ENCODE measurements around the gene BCORL1. TPM values are rescaled to one million over a fixed set of nuclear protein-coding genes. Genes with fewer than 3 reads are reported as not detected.

BCORL1 gene, protein sequence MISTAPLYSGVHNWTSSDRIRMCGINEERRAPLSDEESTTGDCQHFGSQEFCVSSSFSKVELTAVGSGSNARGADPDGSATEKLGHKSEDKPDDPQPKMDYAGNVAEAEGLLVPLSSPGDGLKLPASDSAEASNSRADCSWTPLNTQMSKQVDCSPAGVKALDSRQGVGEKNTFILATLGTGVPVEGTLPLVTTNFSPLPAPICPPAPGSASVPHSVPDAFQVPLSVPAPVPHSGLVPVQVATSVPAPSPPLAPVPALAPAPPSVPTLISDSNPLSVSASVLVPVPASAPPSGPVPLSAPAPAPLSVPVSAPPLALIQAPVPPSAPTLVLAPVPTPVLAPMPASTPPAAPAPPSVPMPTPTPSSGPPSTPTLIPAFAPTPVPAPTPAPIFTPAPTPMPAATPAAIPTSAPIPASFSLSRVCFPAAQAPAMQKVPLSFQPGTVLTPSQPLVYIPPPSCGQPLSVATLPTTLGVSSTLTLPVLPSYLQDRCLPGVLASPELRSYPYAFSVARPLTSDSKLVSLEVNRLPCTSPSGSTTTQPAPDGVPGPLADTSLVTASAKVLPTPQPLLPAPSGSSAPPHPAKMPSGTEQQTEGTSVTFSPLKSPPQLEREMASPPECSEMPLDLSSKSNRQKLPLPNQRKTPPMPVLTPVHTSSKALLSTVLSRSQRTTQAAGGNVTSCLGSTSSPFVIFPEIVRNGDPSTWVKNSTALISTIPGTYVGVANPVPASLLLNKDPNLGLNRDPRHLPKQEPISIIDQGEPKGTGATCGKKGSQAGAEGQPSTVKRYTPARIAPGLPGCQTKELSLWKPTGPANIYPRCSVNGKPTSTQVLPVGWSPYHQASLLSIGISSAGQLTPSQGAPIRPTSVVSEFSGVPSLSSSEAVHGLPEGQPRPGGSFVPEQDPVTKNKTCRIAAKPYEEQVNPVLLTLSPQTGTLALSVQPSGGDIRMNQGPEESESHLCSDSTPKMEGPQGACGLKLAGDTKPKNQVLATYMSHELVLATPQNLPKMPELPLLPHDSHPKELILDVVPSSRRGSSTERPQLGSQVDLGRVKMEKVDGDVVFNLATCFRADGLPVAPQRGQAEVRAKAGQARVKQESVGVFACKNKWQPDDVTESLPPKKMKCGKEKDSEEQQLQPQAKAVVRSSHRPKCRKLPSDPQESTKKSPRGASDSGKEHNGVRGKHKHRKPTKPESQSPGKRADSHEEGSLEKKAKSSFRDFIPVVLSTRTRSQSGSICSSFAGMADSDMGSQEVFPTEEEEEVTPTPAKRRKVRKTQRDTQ (N-terminal part only)
- 5.6 TPM for total RNA-seq

DNA sequence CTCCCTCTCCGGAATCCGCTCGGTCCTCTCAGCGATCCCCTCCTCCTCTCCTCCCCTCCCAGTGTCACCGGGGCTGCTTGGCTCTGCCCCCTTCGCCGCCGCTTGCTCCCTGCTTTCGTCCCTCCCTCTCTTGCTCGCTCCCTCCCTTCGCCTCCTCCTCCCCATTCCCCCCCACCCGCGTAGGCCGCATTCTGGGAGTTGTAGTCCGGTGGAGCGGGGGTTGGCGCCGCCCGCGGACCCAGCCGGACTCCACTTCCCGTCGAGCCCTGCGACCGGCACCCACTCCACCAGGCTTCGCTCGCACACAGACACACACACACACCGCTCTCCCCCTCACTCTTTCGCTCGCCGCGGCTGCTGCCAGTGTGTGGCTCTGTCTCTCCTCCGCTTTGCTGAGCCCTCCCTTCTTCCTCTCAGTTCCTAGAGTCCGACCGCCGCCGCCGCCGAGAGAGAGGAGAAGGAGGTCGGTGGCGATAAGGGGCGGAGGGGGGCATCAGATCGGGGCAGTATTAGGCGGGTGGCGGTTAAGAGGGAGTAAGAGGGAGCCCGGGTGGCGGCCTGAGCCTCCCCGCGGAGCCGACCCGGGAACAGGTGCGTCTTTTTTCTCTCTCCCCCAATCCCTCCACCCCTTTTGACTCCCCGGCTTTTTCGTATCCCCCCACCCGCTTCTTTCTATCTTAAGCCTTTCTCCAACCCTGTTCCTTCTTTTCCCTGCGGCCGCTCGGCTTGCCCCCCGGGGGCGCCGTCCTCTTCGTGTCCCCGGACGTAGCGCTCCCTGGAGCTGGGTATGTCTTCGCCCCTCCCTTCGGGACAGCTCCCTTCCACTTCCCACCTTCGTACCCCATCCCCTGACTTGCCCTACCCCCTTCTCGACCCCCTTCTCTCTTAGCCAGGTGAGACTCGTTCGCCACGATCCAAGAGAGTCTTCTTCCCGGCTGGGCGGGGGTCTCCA lies at the start of gene BCORL1:
Gene BCORL1, plus strand, starts transcription at position 336 of the 952 bp plus-strand sequence. CDS start 22,597 bp downstream, outside the sequence.

Other genes starting within 250 kb of the BCORL1 start
- not detected for gene XPNPEP2, start 243.7 kb upstream of the BCORL1 start, total RNA-seq
- gene SASH3, start 202.7 kb upstream of the BCORL1 start, total RNA-seq = 0.94 TPM
- 36.6 TPM for gene ZDHHC9, start 138.7 kb upstream of the BCORL1 start, total RNA-seq
- gene UTP14A, start 76.5 kb upstream of the BCORL1 start, total RNA-seq = 12.5 TPM
- not detected for gene ELF4, start 127.9 kb downstream of the BCORL1 start, total RNA-seq
- 10.3 TPM for gene AIFM1, start 183.2 kb downstream of the BCORL1 start, total RNA-seq
- 29.1 TPM for gene RAB33A, start 189.3 kb downstream of the BCORL1 start, total RNA-seq

Measured in parietal lobe (tissue), 1 donor.